Parathyroid adenoma (tissue), 2 donors: ENCODE data around the gene WDR55.
"Not testable (repeated sequence)": the region's sequence is repeated elsewhere in the genome, so short reads cannot be mapped to it uniquely, and the experiment has no call there.

ENCODE experiments used
- H2AFZ ChIP-seq: fragments of 300-600 bp; sonication (generic); one replicate; pipeline ENCODE4 v1.7.0; 2017; ENCODE audit warnings: antibody characterized with exemption, mild to moderate bottlenecking
- H3K27ac ChIP-seq: fragments of 300-600 bp; sonication (generic); one replicate; pipeline ENCODE4 v1.7.0; 2017
- H3K27me3 ChIP-seq: fragments of 300-600 bp; sonication (generic); one replicate; pipeline ENCODE4 v1.7.0; 2017; ENCODE audit warnings: low read length; ENCODE audit not compliant: control insufficient read depth, insufficient read depth
- H3K36me3 ChIP-seq: fragments of 300-600 bp; sonication (generic); one replicate; pipeline ENCODE4 v1.7.0; 2017; ENCODE audit warnings: low read length; ENCODE audit not compliant: control insufficient read depth, insufficient read depth
- H3K4me1 ChIP-seq: fragments of 300-600 bp; sonication (generic); one replicate; pipeline ENCODE4 v1.7.0; 2017; ENCODE audit warnings: control low read depth
- H3K4me2 ChIP-seq: fragments of 300-600 bp; sonication (generic); one replicate; pipeline ENCODE4 v1.7.0; 2017; ENCODE audit warnings: low read length
- H3K4me3 ChIP-seq: fragments of 300-600 bp; sonication (generic); one replicate; pipeline ENCODE4 v1.7.0; 2017; ENCODE audit warnings: low read depth, low read length
- H3K79me2 ChIP-seq: fragments of 300-600 bp; sonication (generic); one replicate; pipeline ENCODE4 v1.7.0; 2017; ENCODE audit warnings: control low read depth
- H3K9ac ChIP-seq: fragments of 300-600 bp; sonication (generic); one replicate; pipeline ENCODE4 v1.7.0; 2017; ENCODE audit warnings: mild to moderate bottlenecking
- H3K9me3 ChIP-seq: fragments of 300-600 bp; sonication (generic); one replicate; pipeline ENCODE4 v1.7.0; 2017; ENCODE audit warnings: low read length; ENCODE audit not compliant: control insufficient read depth
- CTCF ChIP-seq: fragments of 300-600 bp; sonication (generic); IDR thresholded peaks from one replicate; pipeline ENCODE4 v1.7.0; 2017; ENCODE audit warnings: antibody characterized with exemption, mild to moderate bottlenecking
- donor health status: primary hyperparathyroidism.

Gene WDR55

DNA sequence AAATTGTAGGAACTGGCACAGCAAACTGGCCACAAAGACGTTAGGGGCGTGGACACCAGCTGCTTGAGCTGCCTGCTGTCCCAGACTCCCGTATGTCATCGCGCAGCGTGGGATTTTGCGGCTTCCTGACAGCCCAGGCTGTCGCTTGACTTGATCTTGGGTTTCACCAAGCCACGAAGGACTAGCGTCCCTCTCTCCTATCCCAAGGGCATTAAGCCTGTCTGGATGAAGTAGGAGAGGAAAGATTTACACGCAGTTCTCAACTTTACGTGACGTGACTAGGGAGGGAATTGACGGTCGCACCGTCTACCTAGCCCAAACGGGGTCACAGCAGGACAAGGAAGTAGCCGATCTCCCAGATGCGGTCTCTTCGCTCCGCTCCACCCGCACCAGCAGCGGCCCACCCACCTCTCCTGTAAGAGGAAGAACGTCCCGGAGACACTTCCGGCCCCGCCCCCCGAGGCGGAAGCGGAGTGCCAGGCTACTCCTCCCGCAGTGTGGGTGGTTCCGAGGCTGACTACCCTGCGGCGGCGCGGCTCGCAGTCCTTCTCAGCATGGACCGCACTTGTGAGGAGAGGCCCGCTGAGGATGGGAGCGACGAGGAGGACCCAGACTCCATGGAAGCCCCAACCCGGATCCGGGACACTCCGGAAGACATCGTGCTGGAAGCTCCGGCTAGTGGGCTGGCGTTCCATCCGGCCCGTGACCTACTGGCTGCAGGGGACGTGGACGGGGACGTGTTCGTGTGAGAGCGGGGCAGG is at the start of gene WDR55:
Gene WDR55 (plus strand): TSS at position 546 of the 761 bp plus-strand sequence. CDS start 9 bp downstream, at position 555.
- H3K27me3 ChIP-seq = no peaks in the 10 kb centered on the region
- peak within 1 kb of the TSS; percentile 2 for H3K9ac ChIP-seq
- H3K4me2 ChIP-seq = peak within 1 kb of the TSS; percentile 100
- H3K36me3 ChIP-seq = no peaks in the 10 kb centered on the region
- peak within 1 kb of the TSS; percentile 67 for H2AFZ ChIP-seq
- peak within 1 kb of the TSS; percentile 88 for H3K27ac ChIP-seq
- TF ChIP-seq CTCF = no peak
- H3K9me3 ChIP-seq = no peaks in the 10 kb centered on the region
- H3K4me3 ChIP-seq = peak within 1 kb of the TSS; percentile 96
- no peaks in the 10 kb centered on the region for H3K4me1 ChIP-seq
- peaks cover 4% of the 10 kb centered on the region for H3K79me2 ChIP-seq

- no peaks in the 10 kb centered on the region for H3K79me2 ChIP-seq
- no peaks in the 10 kb centered on the region for H3K36me3 ChIP-seq
- H3K4me1 ChIP-seq = no peaks in the 10 kb centered on the region
- no peak overlapping the region for H3K27ac ChIP-seq
- no peak overlapping the region for H3K4me3 ChIP-seq
- no peaks in the 10 kb centered on the region for H3K27me3 ChIP-seq
- no peak overlapping the region for H3K9ac ChIP-seq
- H3K9me3 ChIP-seq = no peaks in the 10 kb centered on the region
- H3K4me2 ChIP-seq = no peak overlapping the region
- H2AFZ ChIP-seq = no peak overlapping the region
- no peak for TF ChIP-seq CTCF
Measured at GRCh38 chr5:140622301-140622700, 42.4 kb upstream of the WDR55 start.

DNA sequence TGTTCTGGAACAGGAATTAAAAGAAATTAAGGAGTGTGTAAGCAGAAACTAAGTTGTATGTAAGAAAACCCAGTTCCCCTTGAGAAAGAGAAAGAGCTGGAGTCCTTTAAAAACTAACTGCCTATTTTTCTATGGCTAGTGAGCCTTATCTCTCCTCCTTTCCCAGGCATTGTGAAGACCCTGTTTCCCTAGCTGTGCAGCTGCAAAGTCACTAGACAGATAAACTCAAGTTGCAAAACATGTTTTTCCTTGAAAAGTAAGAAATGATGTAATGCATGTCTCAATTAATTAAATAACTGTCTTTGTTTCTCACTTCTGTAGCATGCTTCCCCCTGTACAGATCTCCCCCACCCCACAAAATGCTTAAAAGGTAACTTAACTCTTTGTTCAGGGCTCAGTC is 41.6 kb upstream of the WDR55 start:
- H3K27ac ChIP-seq, H3K9ac ChIP-seq, H3K79me2 ChIP-seq, H3K4me1 ChIP-seq, H2AFZ ChIP-seq, H3K4me2 ChIP-seq, H3K36me3 ChIP-seq, H3K4me3 ChIP-seq, H3K9me3 ChIP-seq, H3K27me3 ChIP-seq: not testable (repeated sequence)

GRCh38 chr5:140624886-140625285 is 39.8 kb upstream of the WDR55 start:
- not testable (repeated sequence) for H3K4me1 ChIP-seq, H3K9me3 ChIP-seq, H3K36me3 ChIP-seq, H3K4me3 ChIP-seq, H3K27ac ChIP-seq, H3K79me2 ChIP-seq, H3K9ac ChIP-seq, H3K4me2 ChIP-seq, H3K27me3 ChIP-seq
- peak overlapping the region; percentile 8 for H2AFZ ChIP-seq

GRCh38 chr5:140627972-140628371 is 36.7 kb upstream of the WDR55 start:
- no peak overlapping the region for H3K4me2 ChIP-seq
- no peak overlapping the region for H3K9ac ChIP-seq
- no peaks in the 10 kb centered on the region for H3K79me2 ChIP-seq
- TF ChIP-seq CTCF = no peak
- H2AFZ ChIP-seq = no peak overlapping the region
- H3K4me3 ChIP-seq = no peak overlapping the region
- no peak overlapping the region for H3K27ac ChIP-seq
- H3K36me3 ChIP-seq = no peaks in the 10 kb centered on the region
- H3K4me1 ChIP-seq = no peaks in the 10 kb centered on the region
- no peaks in the 10 kb centered on the region for H3K27me3 ChIP-seq
- no peaks in the 10 kb centered on the region for H3K9me3 ChIP-seq

DNA sequence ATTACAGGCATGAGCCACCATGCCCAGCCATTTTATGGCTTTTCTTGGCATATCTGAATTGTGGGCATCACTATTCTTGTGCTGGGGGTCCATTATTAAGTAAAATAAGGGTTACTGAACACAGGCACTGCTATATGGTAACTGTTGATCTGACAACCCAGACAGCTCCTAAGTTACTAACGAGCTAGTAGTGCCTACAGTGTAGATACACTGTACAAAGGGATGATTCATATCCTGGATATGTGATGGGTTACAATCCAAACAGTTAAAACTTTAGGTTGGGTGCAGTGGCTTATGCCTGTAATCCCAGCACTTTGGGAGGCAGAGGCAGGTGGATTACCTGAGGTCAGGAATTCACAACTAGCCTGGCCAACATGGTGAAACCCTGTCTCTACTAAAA is 36.0 kb upstream of the WDR55 start:
- Histone ChIP-seq H3K27me3 (no peaks in the 10 kb centered on the region), H3K79me2 (no peaks in the 10 kb centered on the region), H3K4me1 (no peaks in the 10 kb centered on the region), H3K9me3 (no peaks in the 10 kb centered on the region), H2AFZ (no peak overlapping the region), H3K27ac (no peak overlapping the region), H3K4me2 (no peak overlapping the region), H3K4me3 (no peak overlapping the region), H3K9ac (no peak overlapping the region), H3K36me3 (no peaks in the 10 kb centered on the region)
- no peak for TF ChIP-seq CTCF
